ENCODE measurements around the gene GHITM.
"Not testable (repeated sequence)": the region's sequence is repeated elsewhere in the genome, so short reads cannot be mapped to it uniquely, and the experiment has no call there.

GHITM gene, protein sequence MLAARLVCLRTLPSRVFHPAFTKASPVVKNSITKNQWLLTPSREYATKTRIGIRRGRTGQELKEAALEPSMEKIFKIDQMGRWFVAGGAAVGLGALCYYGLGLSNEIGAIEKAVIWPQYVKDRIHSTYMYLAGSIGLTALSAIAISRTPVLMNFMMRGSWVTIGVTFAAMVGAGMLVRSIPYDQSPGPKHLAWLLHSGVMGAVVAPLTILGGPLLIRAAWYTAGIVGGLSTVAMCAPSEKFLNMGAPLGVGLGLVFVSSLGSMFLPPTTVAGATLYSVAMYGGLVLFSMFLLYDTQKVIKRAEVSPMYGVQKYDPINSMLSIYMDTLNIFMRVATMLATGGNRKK

DNA sequence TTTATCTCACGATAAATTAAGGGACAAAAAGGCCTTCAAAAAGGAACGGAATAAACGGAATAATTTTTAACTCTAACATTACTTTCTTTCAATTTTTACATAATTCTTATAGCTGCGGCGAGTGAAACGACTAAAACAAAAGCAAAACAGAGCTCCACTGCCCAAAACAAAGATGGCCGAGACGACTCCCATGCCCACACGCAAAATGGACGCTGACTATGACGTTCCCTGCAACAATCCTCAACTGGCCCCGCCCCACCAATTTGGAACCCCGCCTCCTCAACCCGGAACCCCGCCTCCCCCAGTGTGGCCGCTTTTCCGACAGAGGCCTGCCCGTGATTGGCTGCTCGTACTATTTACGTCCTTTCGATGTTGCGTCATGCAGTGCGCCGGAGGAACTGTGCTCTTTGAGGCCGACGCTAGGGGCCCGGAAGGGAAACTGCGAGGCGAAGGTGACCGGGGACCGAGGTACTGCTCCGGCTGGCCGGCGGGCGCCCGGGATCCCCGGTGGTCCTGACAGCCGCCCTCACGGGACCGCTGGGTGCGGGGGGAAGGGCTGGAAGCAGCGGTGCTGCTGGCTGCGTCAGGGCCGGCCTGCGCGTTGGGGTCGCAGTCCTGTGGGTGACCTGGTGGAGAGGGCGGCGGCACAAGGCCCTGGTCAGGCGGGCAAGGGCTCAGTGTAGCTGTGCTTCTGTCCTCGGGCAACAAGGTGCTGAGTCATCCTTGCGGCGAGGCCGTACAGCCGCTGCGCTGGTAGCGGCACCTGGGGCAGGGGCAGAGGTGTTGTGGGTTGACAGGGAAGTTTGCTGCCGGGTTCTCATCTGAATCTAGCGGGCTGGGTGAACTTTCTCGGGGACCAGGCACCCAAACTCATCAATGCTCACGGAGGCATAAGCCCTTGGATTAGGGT is at the start of gene GHITM:
Gene GHITM (plus strand): TSS at position 384 of the 910 bp plus-strand sequence. CDS start 1,992 bp downstream, outside the sequence.
- DNase-seq = peak; percentile 100

DNA sequence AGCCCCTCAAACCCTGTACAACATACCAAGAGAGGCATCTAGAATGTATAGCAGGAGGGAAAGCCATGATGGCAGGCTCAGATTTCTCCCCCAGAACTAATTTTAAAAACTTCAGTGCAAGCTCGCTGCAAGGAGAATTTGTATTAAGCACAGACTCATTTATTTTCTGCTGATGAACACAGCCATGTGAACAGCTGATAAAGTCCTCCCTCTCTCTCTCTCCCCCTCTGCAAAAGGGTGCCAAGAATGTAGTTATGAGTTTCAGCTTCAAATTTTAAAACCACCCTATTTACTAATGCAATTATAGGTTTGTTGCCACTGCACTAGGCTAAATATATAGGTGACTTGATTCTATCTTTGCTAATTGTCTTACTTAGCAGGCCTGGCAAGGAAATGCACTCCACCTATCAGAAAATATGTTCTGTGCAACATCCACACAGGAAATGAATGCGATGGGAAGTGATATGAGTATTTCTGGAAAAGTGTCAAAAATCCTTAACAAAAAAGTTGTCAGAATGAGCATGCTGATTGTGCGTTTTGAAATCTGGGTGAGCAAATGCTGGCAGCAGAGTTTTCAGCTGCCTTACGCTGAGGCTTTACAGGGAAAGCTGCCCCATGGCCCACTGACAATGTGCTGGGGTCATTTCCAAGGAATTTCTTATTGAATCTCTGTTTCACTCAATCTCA is 43.4 kb upstream of the GHITM start:
- DNase-seq = no peak

DNA sequence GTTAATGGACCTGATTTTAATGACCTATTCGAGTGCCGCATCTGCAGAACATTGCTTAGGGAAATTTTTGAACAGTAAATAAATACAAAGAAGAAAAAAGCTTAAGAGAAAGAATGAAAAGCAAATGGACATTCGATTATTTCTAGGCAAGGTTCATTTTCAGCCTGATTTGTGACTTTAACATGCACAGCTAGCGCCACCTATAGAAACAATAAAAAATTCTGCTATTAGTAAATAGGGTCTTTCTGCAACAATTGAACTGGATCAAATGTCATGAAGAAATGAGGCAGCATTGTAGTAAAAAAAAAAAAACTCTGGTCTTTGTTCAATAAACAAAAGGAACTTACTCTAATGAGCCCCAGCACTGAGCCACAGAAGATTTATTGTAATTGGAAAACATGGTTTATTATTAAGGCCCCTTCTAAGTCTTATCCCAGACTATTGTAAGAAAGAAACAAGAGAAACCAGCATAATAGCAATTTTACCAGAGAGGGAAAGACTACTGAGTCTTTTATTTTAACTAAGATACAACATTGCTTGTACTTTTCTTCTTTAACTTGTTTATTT is 41.4 kb upstream of the GHITM start:
- no peak for DNase-seq

DNA sequence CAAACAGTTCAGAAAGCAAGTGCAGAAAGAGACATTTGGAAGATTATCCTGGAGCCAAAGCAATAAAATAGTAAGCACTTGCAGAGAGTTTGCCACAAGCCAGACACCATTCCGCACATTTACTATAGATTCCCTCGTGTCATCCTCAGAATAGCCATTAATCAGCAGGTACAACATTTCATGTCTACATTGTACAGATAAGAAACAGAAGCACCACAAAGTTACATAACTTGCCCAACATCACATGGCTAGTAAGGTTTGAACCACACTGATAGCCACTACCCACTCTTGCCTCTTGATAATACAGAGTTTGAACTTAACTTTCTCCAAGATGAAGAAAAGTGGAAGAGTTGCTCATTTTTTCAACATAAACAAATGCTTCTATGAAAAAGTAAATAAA is 40.6 kb upstream of the GHITM start:
- DNase-seq = no peak

DNA sequence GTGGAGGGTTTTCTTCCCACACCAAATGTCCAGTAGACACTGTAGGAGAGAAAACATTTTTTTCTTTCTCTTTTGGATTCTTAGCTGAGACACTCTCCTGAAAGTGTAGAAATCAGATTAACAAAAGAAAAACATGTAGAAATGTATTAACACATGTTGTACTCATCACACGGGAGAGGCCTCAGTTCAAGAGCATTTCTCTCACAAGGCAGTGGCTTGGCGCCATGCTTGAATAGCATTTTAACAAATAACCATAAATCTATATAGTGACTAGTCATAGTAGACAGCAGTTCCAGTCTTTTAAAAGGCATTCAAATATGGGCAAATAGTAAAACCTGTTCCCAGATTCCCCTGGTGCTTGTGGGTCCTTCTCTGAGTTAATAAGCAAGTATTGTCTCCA is 38.3 kb upstream of the GHITM start:
- DNase-seq = no peak

DNA sequence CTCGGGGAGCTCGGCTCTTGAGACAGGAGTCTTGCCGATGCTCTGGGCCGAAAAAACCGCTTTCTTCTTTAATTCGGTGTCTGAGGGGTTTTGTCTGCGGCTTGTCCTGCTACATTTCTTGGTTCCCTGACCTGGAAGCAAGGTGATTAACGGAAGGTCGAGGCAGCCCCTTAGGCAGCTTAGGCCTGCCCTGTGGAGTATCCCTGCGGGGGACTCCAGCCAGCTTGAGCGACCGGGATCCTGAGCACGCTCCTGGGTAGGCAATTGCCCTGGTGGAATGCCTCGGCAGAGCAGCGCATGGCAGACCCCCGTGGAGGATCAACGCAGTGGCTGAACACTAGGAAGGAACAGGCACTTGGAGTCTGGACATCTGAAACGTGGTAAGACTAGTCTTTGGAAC is 30.5 kb upstream of the GHITM start:
- DNase-seq = no peak

DNA sequence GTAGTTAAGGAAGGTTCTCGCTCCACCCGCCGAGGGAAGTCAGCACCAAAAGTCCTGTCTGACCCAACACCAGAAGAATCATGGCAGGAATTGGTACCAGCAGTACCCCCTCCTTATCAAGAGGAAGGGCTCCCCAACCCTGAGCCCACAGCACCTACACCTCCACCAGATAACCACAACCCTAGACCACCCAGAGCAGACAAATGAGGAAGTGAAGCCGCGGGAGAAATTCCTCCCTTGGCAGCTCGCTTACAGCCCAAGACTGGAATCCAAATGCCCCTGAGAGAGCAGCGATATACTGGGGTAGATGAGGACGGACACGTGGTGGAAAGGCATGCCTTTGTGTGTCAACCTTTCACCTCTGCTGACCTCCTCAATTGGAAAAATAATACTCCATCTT is 29.5 kb upstream of the GHITM start:
- not testable (repeated sequence) for DNase-seq

DNA sequence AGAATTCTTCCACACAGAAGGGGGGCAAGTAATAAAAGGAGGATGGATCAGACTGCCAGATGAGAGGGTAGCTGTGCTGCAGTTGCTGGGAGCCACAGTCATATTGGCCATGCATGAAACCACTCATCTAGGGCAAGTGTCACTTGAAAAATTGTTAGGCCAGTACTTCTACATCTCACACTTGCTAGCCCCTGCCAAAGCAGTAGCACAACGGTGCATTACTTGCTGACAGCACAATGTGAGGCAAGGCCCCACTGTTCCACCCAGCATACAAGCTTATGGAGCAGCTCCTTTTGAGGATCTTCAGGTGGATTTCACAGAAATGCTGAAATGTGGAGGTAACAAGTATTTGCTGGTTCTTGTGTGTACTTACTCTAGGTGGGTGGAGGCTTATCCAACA is 25.8 kb upstream of the GHITM start:
- not testable (repeated sequence) for DNase-seq

DNA sequence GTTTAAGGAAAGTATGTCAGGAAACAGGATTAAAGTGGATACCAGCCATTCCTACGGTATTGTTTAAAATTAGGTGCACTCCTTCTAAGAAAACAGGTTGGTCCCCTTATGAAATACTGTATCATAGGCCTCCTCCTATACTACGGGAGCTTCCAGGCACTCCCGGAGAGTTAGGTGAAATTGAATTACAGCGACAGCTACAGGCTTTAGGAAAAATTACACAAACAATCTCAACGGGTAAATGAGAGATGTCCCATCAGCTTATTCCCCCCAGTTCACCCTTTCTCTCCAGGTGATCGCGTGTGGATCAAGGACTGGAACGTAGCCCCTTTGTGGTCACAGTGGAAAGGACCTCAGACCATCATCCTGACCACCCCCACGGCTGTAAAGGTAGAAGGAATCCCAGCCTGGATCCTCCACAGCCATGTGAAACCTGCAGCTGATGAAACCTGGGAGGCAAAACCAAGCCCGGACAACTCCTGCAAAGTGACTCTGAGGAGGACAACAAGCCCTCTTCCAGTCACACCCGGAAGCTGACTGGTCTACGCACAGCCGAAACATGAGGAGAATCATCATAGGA is 25.1 kb upstream of the GHITM start:
- no peak for DNase-seq

DNA sequence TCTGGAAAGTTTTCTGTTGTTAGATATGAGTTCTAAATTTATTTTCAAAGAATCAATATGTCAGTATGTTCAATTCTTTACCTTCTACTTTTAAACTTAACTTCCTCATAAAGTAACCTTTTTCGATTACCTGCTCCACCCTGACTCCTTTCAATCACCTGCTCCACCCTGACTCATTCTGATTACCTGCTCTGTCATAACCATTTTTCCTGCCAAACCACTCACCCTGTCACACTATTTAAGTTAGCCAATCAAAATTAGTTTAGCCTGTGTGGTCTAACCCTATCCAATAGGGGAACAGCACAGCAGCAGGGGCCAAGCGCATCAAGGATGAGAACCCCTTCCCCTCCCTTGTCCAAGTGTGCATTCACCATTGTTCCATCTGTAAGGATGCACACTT is 22.1 kb upstream of the GHITM start:
- not testable (repeated sequence) for DNase-seq

DNA sequence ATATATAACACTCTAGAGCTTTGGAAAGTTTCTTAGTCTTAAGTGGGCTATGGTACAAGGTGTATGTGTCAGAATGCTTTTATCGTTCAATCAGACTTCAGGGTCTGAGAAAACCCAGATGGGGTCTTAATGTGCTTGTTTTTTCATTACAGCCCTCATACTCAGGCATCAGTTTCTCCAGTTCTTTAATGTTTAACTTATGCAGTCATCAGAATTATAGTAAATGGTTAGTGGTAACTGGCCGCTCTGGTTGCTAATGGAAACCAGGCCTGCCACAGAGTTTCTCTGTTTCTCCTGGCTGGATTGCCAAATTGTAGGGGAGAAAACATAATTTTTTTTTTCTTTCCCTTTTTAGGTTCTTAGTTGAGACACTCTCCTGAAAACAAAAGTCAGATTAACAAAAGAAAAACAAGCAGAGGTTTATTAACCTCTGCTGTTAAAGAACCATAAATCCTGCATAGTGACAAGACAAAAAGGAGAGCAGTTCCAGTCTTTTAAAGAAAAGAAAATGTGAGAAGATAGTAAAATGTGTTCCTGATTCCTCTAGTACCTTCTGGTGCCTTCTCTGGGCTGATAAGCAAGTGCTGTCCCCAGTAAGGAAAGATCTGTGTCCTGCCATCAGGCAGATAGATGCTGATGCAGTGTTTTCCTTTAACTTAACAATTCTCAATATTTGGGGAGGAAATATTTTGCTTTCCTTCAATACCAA is 21.5 kb upstream of the GHITM start:
- no peak for DNase-seq

DNA sequence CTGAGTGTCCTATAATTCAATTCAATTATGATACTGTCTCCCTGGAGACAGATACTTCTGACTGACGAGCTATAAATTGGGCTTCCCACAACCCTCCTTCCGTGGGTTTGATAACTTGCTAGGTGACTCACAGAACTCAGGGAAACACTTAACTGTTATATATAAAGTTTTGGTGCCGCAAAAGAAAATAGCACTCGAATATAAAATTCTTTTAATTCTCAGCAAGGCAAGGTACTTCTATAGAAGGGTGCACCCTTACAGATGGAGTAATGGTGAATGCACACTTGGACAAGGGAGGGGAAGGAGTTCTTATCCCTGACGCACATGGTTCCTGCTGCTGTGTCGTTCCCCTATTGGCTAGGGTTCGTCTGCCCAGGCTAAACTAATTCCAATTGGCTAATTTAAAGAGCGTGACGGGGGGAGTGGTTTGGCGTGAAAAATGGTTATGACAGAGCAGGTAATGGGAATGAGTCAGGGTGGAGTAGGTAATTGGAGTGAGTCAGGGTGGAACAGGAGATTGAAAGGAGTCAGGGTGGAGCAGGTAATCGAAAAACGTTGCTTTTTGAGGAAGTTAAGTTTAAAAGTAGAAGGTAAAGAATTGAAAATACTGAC is 20.8 kb upstream of the GHITM start:
- no peak for DNase-seq

DNA sequence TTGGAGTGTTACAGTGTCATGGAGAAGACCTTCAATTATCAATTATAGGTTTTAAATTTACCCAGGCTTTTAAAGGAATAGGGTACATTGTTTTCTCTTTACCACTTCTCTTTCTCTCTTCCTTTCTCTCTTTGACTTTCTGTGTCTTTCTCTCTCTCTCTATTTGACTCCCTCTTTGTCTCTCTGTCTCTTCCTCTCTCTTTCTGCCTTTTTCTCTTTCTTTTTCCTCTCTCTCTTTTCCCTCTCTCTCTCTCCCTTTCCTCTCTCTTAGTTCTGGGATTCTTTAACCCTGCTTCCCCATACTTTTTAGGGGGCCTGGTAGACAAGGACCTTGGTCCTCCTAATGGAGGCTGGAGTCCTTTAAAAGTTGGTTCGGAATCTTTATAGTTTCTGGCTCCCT is 15.9 kb upstream of the GHITM start:
- DNase-seq = no peak

DNA sequence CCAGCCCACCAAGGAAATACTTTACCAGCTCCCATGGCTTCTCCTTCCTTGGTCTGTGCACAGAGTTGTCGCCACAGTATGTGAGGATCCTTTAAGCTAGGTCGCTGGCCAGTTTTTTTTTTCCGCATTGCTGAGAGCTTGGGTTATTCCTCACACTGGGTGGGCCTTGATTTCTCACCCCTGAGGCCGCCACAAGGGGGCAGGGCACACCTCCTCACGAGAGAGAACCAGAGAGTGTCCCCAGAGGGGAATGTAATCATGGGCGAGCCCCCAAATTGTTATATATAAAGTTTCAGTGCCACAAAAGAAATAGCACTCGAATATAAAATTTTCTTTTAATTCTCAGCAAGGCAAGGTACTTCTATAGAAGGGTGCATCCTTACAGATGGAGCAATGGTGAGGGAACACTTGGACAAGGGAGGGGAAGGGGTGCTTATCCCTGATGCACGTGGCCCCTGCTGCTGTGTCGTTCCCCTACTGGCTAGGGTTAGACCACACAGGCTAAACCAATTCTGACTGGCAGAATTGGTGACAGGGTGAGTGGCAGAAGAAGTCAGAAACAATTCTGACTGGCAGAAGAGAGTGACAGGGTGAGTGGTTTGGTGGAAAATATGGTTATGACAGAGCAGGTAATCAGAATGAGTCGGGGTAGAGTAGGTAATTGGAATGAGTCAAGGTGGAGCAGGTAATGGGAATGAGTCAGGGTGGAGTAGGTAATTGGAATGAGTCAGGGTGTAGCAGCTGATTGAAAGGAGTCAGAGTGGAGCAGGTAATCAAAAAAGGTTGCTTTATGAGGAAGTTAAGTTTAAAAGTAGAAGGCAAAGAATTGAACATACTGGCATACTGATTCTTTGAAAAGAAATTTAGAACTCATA is 13.2 kb upstream of the GHITM start:
- not testable (repeated sequence) for DNase-seq

DNA sequence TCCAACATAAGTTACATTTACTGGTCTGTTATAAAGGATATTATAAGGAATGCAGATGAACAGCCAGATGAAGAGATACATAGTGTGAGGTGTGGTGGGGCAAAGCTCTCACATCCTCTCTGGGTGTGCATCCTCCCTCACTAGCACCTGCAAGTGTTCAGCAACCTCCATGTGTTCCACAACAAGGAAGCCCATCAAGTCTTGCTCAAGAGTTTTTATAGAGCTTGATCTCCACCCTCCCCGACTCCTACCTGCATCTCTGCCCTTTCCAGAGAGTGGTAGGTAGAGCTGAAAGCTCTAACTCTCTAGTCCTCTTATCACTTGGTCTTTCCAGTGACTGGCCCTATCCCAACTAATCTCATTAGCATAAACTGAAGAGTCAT is 12.5 kb upstream of the GHITM start:
- DNase-seq = no peak

DNA sequence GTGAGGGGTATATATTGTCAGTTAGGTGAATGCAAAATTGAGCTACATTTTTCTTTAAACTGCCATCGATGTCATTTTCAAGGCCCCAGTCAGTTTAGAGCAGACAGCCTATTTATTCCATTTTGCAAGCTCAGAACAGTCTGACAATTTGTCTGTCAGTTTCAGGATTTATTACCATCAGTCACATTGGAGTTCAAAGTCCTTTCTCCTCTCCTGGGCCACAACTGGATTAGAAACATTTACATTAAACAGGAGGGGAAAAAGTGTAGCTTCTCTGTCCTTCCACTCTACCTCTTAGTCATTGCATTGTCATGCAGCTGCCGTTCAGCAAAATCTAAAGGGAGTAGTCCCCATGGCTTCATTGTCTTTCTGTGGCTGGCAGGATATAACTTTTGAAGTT is 3.5 kb upstream of the GHITM start:
- no peak for DNase-seq

DNA sequence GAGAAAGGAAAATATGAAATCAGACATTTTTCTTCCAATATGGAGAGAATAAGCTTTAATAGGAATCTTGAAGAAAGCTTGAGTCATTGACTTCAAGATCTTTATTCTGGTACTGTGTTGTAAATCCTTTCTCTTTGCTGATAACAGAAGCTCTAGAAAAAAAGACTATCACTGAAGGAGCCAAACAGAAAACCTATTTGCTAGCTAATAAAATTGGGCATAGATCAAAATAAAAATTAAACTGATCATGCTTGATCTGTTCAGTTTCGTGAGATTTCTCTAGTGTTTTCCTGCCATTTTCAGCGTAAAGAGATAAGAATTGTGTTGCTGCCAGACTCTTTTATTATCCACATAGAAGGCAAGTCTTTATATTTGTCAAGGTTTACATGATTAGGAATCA is 1.5 kb upstream of the GHITM start:
- no peak for DNase-seq

DNA sequence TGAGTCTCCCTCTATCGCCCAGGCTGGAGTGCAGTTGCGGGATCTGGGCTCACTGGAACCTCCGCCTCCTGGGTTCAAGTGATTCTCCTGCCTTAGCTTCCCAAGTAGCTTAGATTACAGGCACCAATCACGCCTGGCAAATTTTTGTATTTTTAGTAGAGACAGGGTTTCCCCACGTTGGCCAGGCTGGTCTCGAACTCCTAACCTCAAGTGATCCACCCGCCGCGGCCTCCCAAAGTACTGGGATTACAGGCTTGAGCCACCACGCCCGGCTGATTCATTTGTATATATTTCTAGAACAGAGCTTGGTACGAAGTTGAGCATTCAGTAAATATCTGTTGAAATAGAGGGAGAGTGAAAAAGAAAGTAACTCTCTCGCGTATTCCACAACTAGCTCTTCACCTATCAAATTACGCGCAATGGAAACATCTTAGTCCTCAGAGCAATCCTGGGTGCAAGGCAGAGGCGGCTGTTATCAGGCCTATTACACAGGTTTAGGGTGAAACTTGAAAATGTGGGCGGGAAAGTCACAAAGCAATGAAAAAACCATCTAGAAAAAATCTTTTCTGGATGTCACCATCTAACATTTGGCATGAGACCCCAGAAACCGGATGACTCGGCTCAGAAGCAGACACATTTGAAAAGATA is 707 bp upstream of the GHITM start:
- DNase-seq = peak; percentile 77

DNA sequence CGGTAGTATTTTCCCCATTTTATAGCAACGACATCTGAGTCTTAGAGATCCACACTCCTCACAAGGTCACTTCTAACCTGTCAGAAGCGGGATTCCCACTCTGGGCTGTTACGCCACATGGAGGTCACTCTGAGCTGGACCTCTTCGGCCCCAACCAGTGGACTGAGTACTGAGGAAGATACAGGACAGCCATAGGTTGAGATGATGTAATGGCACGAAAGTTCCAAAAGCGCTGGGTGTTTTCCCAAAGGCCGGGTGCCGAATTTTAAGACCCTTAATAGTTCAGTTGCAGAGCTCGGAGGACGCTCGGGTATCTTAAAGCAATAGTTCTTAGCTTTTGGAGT is 699 bp downstream of the GHITM start:
- DNase-seq = no peak

DNA sequence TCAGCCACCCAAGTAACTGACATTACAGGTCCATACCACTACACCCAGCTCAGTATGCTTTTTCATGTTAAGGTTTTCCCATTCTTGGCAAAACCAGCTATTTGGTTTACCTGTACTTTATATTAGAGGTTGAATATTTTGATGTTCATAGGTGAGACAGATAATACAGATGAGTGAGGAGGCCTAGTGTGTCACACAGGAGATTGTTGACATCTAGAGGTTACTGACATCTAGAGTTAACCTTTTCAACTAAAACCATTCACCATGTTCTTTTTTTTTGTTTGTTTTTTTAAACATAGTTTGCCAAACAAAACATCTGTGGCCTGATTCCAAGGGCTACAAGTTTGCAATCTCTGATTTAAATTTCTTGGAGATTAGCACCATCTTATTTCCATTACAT is 8.0 kb downstream of the GHITM start:
- no peak for DNase-seq

Data from CD4-positive, alpha-beta T cell treated with Interleukin-10 for 1 hour (primary cell).